PC-9 (cell line): ENCODE measurements around the gene USP37. TPM values are rescaled to one million over a fixed set of nuclear protein-coding genes. Genes with fewer than 3 reads are reported as not detected.

ENCODE experiments used
- BruUV-seq: library from RNA; stranded (reverse); fragments of 400-500 nt; replicated peaks from 2 replicates; lab custom pipeline; 2021; lab: Mats Ljungman, UMichigan
- CTCF ChIA-PET: fragments of 300-600 bp; sonication (Branson Sonifier 250); formaldehyde crosslinking; loops from one replicate; lab custom pipeline; 2022; ENCODE audit warnings: antibody characterized with exemption; lab: Charles Lee
- POLR2A ChIA-PET: fragments of 300-600 bp; sonication (Branson Sonifier 250); formaldehyde crosslinking; loops from one replicate; lab custom pipeline; 2022; ENCODE audit warnings: antibody characterized with exemption; ENCODE audit not compliant: unreplicated experiment; lab: Charles Lee
- DNase-seq, 2 experiments: peaks; one replicate each; pipeline versions ENCODE4 v3.0.0 to v3.0.0-alpha.2; 2015 to 2022; ENCODE audit warnings: mixed read lengths in 1 of 2
- H2AFZ ChIP-seq: fragments of 200-600 bp; sonication (generic); 2 replicates; pipeline ENCODE4 v1.8.1; 2017; ENCODE audit warnings: antibody characterized with exemption
- H3F3A ChIP-seq: fragments of 200-600 bp; sonication (generic); 2 replicates; pipeline ENCODE4 v1.8.1; 2017; ENCODE audit warnings: antibody characterized with exemption, mild to moderate bottlenecking, low read depth; ENCODE audit not compliant: insufficient read depth
- H3K27ac ChIP-seq: fragments of 200-600 bp; sonication (generic); 2 replicates; pipeline ENCODE4 v1.6.1; 2016; ENCODE audit warnings: mixed run types
- H3K27me3 ChIP-seq: fragments of 200-600 bp; sonication (generic); 2 replicates; pipeline ENCODE4 v1.6.1; 2016; ENCODE audit warnings: low read depth, mixed run types; ENCODE audit not compliant: insufficient read depth
- H3K36me3 ChIP-seq: fragments of 200-600 bp; sonication (generic); 2 replicates; pipeline ENCODE4 v1.6.1; 2016; ENCODE audit warnings: low read depth, mixed run types
- H3K4me1 ChIP-seq: fragments of 200-600 bp; sonication (generic); replicated peaks from 2 replicates; pipeline ENCODE4 v1.6.1; 2016; ENCODE audit warnings: mixed run types; ENCODE audit not compliant: insufficient read depth
- H3K4me2 ChIP-seq: fragments of 200-600 bp; sonication (generic); 2 replicates; pipeline ENCODE4 v1.6.1; 2017; ENCODE audit warnings: mixed run types
- H3K4me3 ChIP-seq: fragments of 200-600 bp; sonication (generic); 2 replicates; pipeline ENCODE4 v1.6.1; 2016; ENCODE audit warnings: mixed run types
- H3K79me2 ChIP-seq: fragments of 200-600 bp; sonication (generic); 2 replicates; pipeline ENCODE4 v1.6.1; 2017; ENCODE audit warnings: low read depth, mixed run types
- H3K9me2 ChIP-seq: fragments of 200-600 bp; sonication (generic); 2 replicates; pipeline ENCODE4 v1.8.1; 2017; ENCODE audit warnings: mild to moderate bottlenecking; ENCODE audit not compliant: insufficient read depth
- H3K9me3 ChIP-seq: fragments of 200-600 bp; sonication (generic); 2 replicates; pipeline ENCODE4 v1.8.1; 2016; ENCODE audit warnings: low read depth; ENCODE audit not compliant: insufficient read depth
- H4K20me1 ChIP-seq: fragments of 200-600 bp; sonication (generic); 2 replicates; pipeline ENCODE4 v1.8.1; 2017; ENCODE audit not compliant: insufficient read depth
- CTCF ChIP-seq: fragments of 200-600 bp; sonication (generic); conservative IDR thresholded peaks from 2 replicates; pipeline ENCODE4 v1.6.1; 2017; ENCODE audit warnings: mixed run types, antibody characterized with exemption, mild to moderate bottlenecking, moderate library complexity
- EZH2 ChIP-seq: fragments of 200-600 bp; sonication (generic); IDR thresholded peaks from 2 replicates; pipeline ENCODE4 v1.8.0; 2017; ENCODE audit warnings: antibody characterized with exemption, low read depth
- intact Hi-C: fragments of 100-400 bp; cut with micrococcal nuclease; formaldehyde crosslinking; loops from one replicate; pipeline ENCODE4 v1.10.0; 2022; ENCODE audit not compliant: unreplicated experiment
- total RNA-seq: library from RNA; stranded (reverse); gene quantifications from 2 replicates; pipeline ENCODE4 v1.2.3, GENCODE V29; 2021

Gene USP37
- total RNA-seq, 1 experiment from 2014 or later: 15.4 TPM

GRCh38 chr2:218432676-218433365 lies 135.3 kb downstream of the USP37 start:
- intact Hi-C loops: no loop called here
- H3K9me3 ChIP-seq: no peaks in the 10 kb centered on the region
- H3K4me2 ChIP-seq: no peak overlapping the region
- H3K27me3 ChIP-seq: 0 out of 2 replicates have a peak, but pooled peaks cover 5% of the 10 kb centered on the region
- H4K20me1 ChIP-seq: no peaks in the 10 kb centered on the region
- TF ChIP-seq EZH2: no peak
- no peak for TF ChIP-seq CTCF
- H2AFZ ChIP-seq: no peak overlapping the region
- no peaks in the 10 kb centered on the region for H3K79me2 ChIP-seq
- H3K9me2 ChIP-seq: no peaks in the 10 kb centered on the region
- BruUV-seq: no TSS peak
- H3K27ac ChIP-seq: no peak overlapping the region
- no peak overlapping the region for H3K4me3 ChIP-seq
- H3K4me1 ChIP-seq: no peaks in the 10 kb centered on the region
- ChIA-PET POLR2A (interaction anchor here (0.5 kb wide), 1 partner anchor 318 kb away, joined by 3 read pairs; no protein-coding TSS in a partner anchor), CTCF (no interaction called here)
- DNase-seq: no peak
- no peaks in the 10 kb centered on the region for H3F3A ChIP-seq
- H3K36me3 ChIP-seq: no peaks in the 10 kb centered on the region

GRCh38 chr2:218431878-218432277 lies 136.3 kb downstream of the USP37 start:
- Histone ChIP-seq H3K4me2 (no peak overlapping the region), H3K36me3 (no peaks in the 10 kb centered on the region), H3K27ac (no peak overlapping the region), H2AFZ (no peak overlapping the region), H3K79me2 (no peaks in the 10 kb centered on the region), H3K9me3 (no peaks in the 10 kb centered on the region), H3K27me3 (0 out of 2 replicates have a peak, but pooled peaks cover 5% of the 10 kb centered on the region), H3K9me2 (no peaks in the 10 kb centered on the region), H3F3A (no peaks in the 10 kb centered on the region), H3K4me1 (no peaks in the 10 kb centered on the region), H3K4me3 (no peak overlapping the region), H4K20me1 (no peaks in the 10 kb centered on the region)
- intact Hi-C loops: no loop called here
- no TSS peak for BruUV-seq
- DNase-seq: no peak
- CTCF ChIA-PET: interaction anchor here (0.6 kb wide), 2 partner anchors 28 to 438 kb away, joined by 11 to 12 read pairs; no protein-coding TSS in a partner anchor
- POLR2A ChIA-PET: no interaction called here
- TF ChIP-seq EZH2 (no peak), CTCF (no peak)

- ChIA-PET CTCF (interaction anchor here (0.6 kb wide), 1 partner anchor 212 kb away, joined by 5 read pairs; no protein-coding TSS in a partner anchor), POLR2A (no interaction called here)
- Histone ChIP-seq H3K4me3 (no peak overlapping the region), H3K36me3 (no peaks in the 10 kb centered on the region), H3K79me2 (no peaks in the 10 kb centered on the region), H3K4me1 (no peaks in the 10 kb centered on the region), H3K27ac (no peak overlapping the region), H3K9me3 (no peaks in the 10 kb centered on the region), H3K27me3 (0 out of 2 replicates have a peak, but pooled peaks cover 5% of the 10 kb centered on the region), H3K4me2 (no peak overlapping the region), H3K9me2 (no peaks in the 10 kb centered on the region), H4K20me1 (no peaks in the 10 kb centered on the region), H3F3A (no peaks in the 10 kb centered on the region), H2AFZ (no peak overlapping the region)
- intact Hi-C loops: no loop called here
- DNase-seq: no peak
- BruUV-seq: no TSS peak
- TF ChIP-seq CTCF (no peak), EZH2 (no peak)
Measured at GRCh38 chr2:218430721-218431120, 137.4 kb downstream of the USP37 start.
